Measurements from ENCODE around the gene CAMK2A.

Gene CAMK2A

GRCh38 chr5:150313921-150314716 lies 24.5 kb upstream of the CAMK2A start:
- TF ChIP-seq CTCF (IDR thresholded peaks at IDR 0.05; ENCODE audit: low read depth, low read length), result no peak
- no peaks in the 10 kb centered on the region for H3K36me3 ChIP-seq
- peaks cover 40% of the 10 kb centered on the region for H3K4me1 ChIP-seq
- H3K27me3 ChIP-seq, result no peaks in the 10 kb centered on the region
- no peak for DNase-seq
- no peak overlapping the region for H3K4me3 ChIP-seq (ENCODE audit: low read depth, low read length)
- no peaks in the 10 kb centered on the region for H3K9me3 ChIP-seq

- Histone ChIP-seq H3K27me3 (no peaks in the 10 kb centered on the region), H3K4me3 (ENCODE audit: low read depth, low read length) (no peak overlapping the region), H3K4me1 (peaks cover 35% of the 10 kb centered on the region), H3K36me3 (no peaks in the 10 kb centered on the region), H3K9me3 (no peaks in the 10 kb centered on the region)
- no peak for TF ChIP-seq CTCF (IDR thresholded peaks at IDR 0.05; ENCODE audit: low read depth, low read length)
- no peak for DNase-seq
Observed at GRCh38 chr5:150313501-150313900, 23.9 kb upstream of the CAMK2A start.

GRCh38 chr5:150312518-150312917 lies 22.9 kb upstream of the CAMK2A start:
- no peaks in the 10 kb centered on the region for H3K9me3 ChIP-seq
- no peaks in the 10 kb centered on the region for H3K27me3 ChIP-seq
- H3K4me3 ChIP-seq (ENCODE audit: low read depth, low read length), result no peak overlapping the region
- peaks cover 25% of the 10 kb centered on the region for H3K4me1 ChIP-seq
- no peak for DNase-seq
- no peaks in the 10 kb centered on the region for H3K36me3 ChIP-seq
- no peak for TF ChIP-seq CTCF (IDR thresholded peaks at IDR 0.05; ENCODE audit: low read depth, low read length)

GRCh38 chr5:150311015-150311692 lies 21.6 kb upstream of the CAMK2A start:
- TF ChIP-seq CTCF (IDR thresholded peaks at IDR 0.05; ENCODE audit: low read depth, low read length), result no peak
- H3K4me1 ChIP-seq, result peaks cover 18% of the 10 kb centered on the region
- no peaks in the 10 kb centered on the region for H3K27me3 ChIP-seq
- no peaks in the 10 kb centered on the region for H3K36me3 ChIP-seq
- H3K4me3 ChIP-seq (ENCODE audit: low read depth, low read length), result no peak overlapping the region
- no peaks in the 10 kb centered on the region for H3K9me3 ChIP-seq
- DNase-seq, result no peak

GRCh38 chr5:150310246-150310645 lies 20.7 kb upstream of the CAMK2A start:
- Histone ChIP-seq H3K4me1 (peaks cover 18% of the 10 kb centered on the region), H3K36me3 (no peaks in the 10 kb centered on the region), H3K27me3 (no peaks in the 10 kb centered on the region), H3K4me3 (ENCODE audit: low read depth, low read length) (no peak overlapping the region), H3K9me3 (no peaks in the 10 kb centered on the region)
- TF ChIP-seq CTCF (IDR thresholded peaks at IDR 0.05; ENCODE audit: low read depth, low read length), result no peak
- DNase-seq, result no peak

GRCh38 chr5:150309886-150310239 lies 20.3 kb upstream of the CAMK2A start:
- Histone ChIP-seq H3K4me3 (ENCODE audit: low read depth, low read length) (no peak overlapping the region), H3K9me3 (no peaks in the 10 kb centered on the region), H3K4me1 (peaks cover 18% of the 10 kb centered on the region), H3K36me3 (no peaks in the 10 kb centered on the region), H3K27me3 (no peaks in the 10 kb centered on the region)
- TF ChIP-seq CTCF (IDR thresholded peaks at IDR 0.05; ENCODE audit: low read depth, low read length), result no peak
- DNase-seq, result no peak
